GM18507 (cell line): Measurements from ENCODE around the gene MTSS2.

Experiments
- DNase-seq: peaks from one replicate; pipeline ENCODE4 v3.0.0; 2011; ENCODE audit warnings: low read depth; ENCODE audit not compliant: insufficient read length; ENCODE audit errors: extremely low spot score
- FAIRE-seq: peaks from 2 replicates; lab custom pipeline; 2011; peaks lifted over from hg19 to GRCh38; lab: Jason Lieb, UNC

MTSS2 gene

GRCh38 chr16:70689035-70689969 is 3.4 kb upstream of the MTSS2 start:
- FAIRE-seq (no peak), DNase-seq (no peak)

- FAIRE-seq (no peak), DNase-seq (no peak)
These were observed 2.4 kb upstream of the MTSS2 start for GRCh38 chr16:70688246-70688742.

GRCh38 chr16:70687671-70688245 is 1.9 kb upstream of the MTSS2 start:
- DNase-seq, result no peak
- FAIRE-seq, result no peak

- FAIRE-seq (no peak), DNase-seq (no peak)
These were observed 1.3 kb upstream of the MTSS2 start for GRCh38 chr16:70687102-70687511.

- FAIRE-seq (no peak), DNase-seq (no peak)
These were observed 686 bp upstream of the MTSS2 start for GRCh38 chr16:70686376-70687101.

- FAIRE-seq (no peak), DNase-seq (no peak)
These were observed 554 bp downstream of the MTSS2 start for GRCh38 chr16:70685061-70685937.

- DNase-seq, result no peak
- no peak for FAIRE-seq
These were observed 1.4 kb downstream of the MTSS2 start for GRCh38 chr16:70684146-70685060.

- FAIRE-seq (no peak), DNase-seq (no peak)
These were observed 2.5 kb downstream of the MTSS2 start for GRCh38 chr16:70683146-70683944.

- no peak for DNase-seq
- no peak for FAIRE-seq
These were observed 3.4 kb downstream of the MTSS2 start for GRCh38 chr16:70682239-70683145.

- DNase-seq, result no peak
- no peak for FAIRE-seq
These were observed 4.2 kb downstream of the MTSS2 start for GRCh38 chr16:70681382-70682238.

GRCh38 chr16:70680495-70681381 is 5.1 kb downstream of the MTSS2 start:
- no peak for DNase-seq
- FAIRE-seq, result no peak

GRCh38 chr16:70679671-70680494 is 6.0 kb downstream of the MTSS2 start:
- FAIRE-seq (no peak), DNase-seq (peak; percentile 30)

- FAIRE-seq, result no peak
- DNase-seq, result no peak
These were observed 6.8 kb downstream of the MTSS2 start for GRCh38 chr16:70678898-70679670.
